Measurements from ENCODE around the gene SEMA3E.

- TF ChIP-seq POLR2AphosphoS5 (IDR thresholded peaks at IDR 0.05) = no peak
- no peak for TF ChIP-seq CTCF (IDR thresholded peaks at IDR 0.05)
Observed at GRCh38 chr7:83603649-83604048, 45.3 kb downstream of the SEMA3E start.
